ENCODE measurements around the gene CD109. TPM values are rescaled to one million over a fixed set of nuclear protein-coding genes. Genes with fewer than 3 reads are reported as not detected.

CD109 gene
- total RNA-seq, 2 donors from 2014 or later: 2.2 to 4.3 TPM

Other genes starting within 250 kb of the CD109 start
- gene CGAS, start 243.9 kb upstream of the CD109 start, total RNA-seq: 1 to 10 TPM; 2.9 to 3.2 TPM
- gene MTO1, start 234.5 kb upstream of the CD109 start, total RNA-seq: 10 to 100 TPM; 20.3 to 23.1 TPM
- gene EEF1A1, start 175.2 kb upstream of the CD109 start, total RNA-seq: 1,000 to 10,000 TPM; 6,801 to 8,079 TPM
- gene SLC17A5, start 42.2 kb upstream of the CD109 start, total RNA-seq: 10 to 100 TPM; 39.3 to 48.3 TPM